ENCODE results near the gene RFPL2.

- TF ChIP-seq CTCF (IDR thresholded peaks at IDR 0.05; ENCODE audit: insufficient read depth, low read length, poor library complexity, severe bottlenecking) (no peak), EZH2phosphoT487 (conservative IDR thresholded peaks at IDR 0.05; ENCODE audit: low read length) (no peak)
These were observed 60.2 kb downstream of the RFPL2 start for GRCh38 chr22:32144496-32145274.
